Stimulated activated CD8-positive, alpha-beta memory T cell treated with anti-CD3 and anti-CD28 coated beads, Interleukin-12 subunit alpha, Interleukin-12 subunit beta, amount 100 ng/mL, for 24 hours (primary cell): ENCODE data around the gene RAI1.
A peak's percentile ranks its signal among the peaks of the same experiment; 100 is the strongest.

Experiments used
- DNase-seq: peaks from one replicate; pipeline ENCODE4 v3.0.0-alpha.2; 2020; ENCODE audit errors: extremely low read depth

The RAI1 gene

GRCh38 chr17:17830740-17831207 lies 149.5 kb downstream of the RAI1 start:
- DNase-seq: no peak

- DNase-seq: no peak
Measured at GRCh38 chr17:17831208-17832031, 150.2 kb downstream of the RAI1 start.

- no peak for DNase-seq
Measured at GRCh38 chr17:17832032-17832363, 150.7 kb downstream of the RAI1 start.

GRCh38 chr17:17833658-17834357 lies 152.6 kb downstream of the RAI1 start:
- no peak for DNase-seq

- no peak for DNase-seq
Measured at GRCh38 chr17:17834974-17835373, 153.7 kb downstream of the RAI1 start.

GRCh38 chr17:17835415-17836249 lies 154.4 kb downstream of the RAI1 start:
- DNase-seq: no peak

GRCh38 chr17:17836250-17836817 lies 155.1 kb downstream of the RAI1 start:
- peak; percentile 89 for DNase-seq

GRCh38 chr17:17836818-17837379 lies 155.6 kb downstream of the RAI1 start, which contains the start of gene SREBF1:
SREBF1 (minus strand) TSS chr17:17836986; CDS start chr17:17836817, 169 bp downstream.
- DNase-seq: no peak

GRCh38 chr17:17837380-17837821 lies 156.1 kb downstream of the RAI1 start:
- DNase-seq: no peak

GRCh38 chr17:17837966-17838962 lies 157.0 kb downstream of the RAI1 start:
- DNase-seq: no peak

GRCh38 chr17:17839791-17840707 lies 158.8 kb downstream of the RAI1 start:
- peak; percentile 53 for DNase-seq

- DNase-seq: no peak
Measured at GRCh38 chr17:17840751-17841591, 159.7 kb downstream of the RAI1 start.

GRCh38 chr17:17841601-17842025 lies 160.4 kb downstream of the RAI1 start:
- no peak for DNase-seq

GRCh38 chr17:17842111-17842876 lies 161.0 kb downstream of the RAI1 start:
- DNase-seq: no peak

- DNase-seq: no peak
Measured at GRCh38 chr17:17843096-17843495, 161.8 kb downstream of the RAI1 start.

- DNase-seq: no peak
Measured at GRCh38 chr17:17844079-17844478, 162.8 kb downstream of the RAI1 start.

GRCh38 chr17:17844500-17844899 lies 163.2 kb downstream of the RAI1 start:
- DNase-seq: no peak
